Transverse colon (tissue), 4 donors: Measurements from ENCODE around the gene DHRS3. TPM values are rescaled to one million over a fixed set of nuclear protein-coding genes. Genes with fewer than 3 reads are reported as not detected.

Source experiments
- DNase-seq: peaks from one replicate; pipeline ENCODE4 v3.0.0-alpha.2; 2019
- H3K27ac ChIP-seq, 4 donors: fragments of 200-600 bp; sonication (generic); 2 replicates each; pipeline ENCODE4 v1.5.1; 2016 to 2018; ENCODE audit warnings: inconsistent platforms in 4 of 4
- H3K27me3 ChIP-seq: fragments of 200-600 bp; sonication (generic); 2 replicates; pipeline ENCODE4 v1.5.1; 2017; ENCODE audit warnings: inconsistent platforms
- H3K36me3 ChIP-seq, 4 donors: fragments of 200-600 bp; sonication (generic); 2 replicates each; pipeline ENCODE4 v1.5.1; 2017 to 2019; ENCODE audit warnings: inconsistent platforms in 4 of 4
- H3K4me1 ChIP-seq, 4 donors: fragments of 200-600 bp; sonication (generic); 2 replicates each; pipeline ENCODE4 v1.5.1; 2017 to 2020; ENCODE audit warnings: inconsistent platforms in 4 of 4
- H3K4me3 ChIP-seq, 4 donors: fragments of 200-600 bp; sonication (generic); 1 replicate in 1 of 4; 2 replicates in 3 of 4; pipeline versions ENCODE4 v1.5.1 to v1.6.1; 2017 to 2019; ENCODE audit warnings: inconsistent platforms in 4 of 4
- H3K9me3 ChIP-seq, 2 donors: fragments of 200-600 bp; sonication (generic); 2 replicates each; pipeline ENCODE4 v1.5.1; 2017 to 2019; ENCODE audit warnings: inconsistent platforms in 2 of 2
- CTCF ChIP-seq, 5 experiments: fragments of 200-600 bp in 3 of 5; fragments of 450-650 bp in 2 of 5; sonication (generic) in 3 of 5; IDR thresholded peaks; 1 replicate in 2 of 5; 2 replicates in 3 of 5; pipeline ENCODE4 v1.5.1; 2016 to 2017; ENCODE audit warnings: antibody characterized with exemption in 5 of 5, inconsistent platforms in 3 of 5, mild to moderate bottlenecking in 2 of 5, moderate library complexity in 1 of 5
- EP300 ChIP-seq: sonication (generic); formaldehyde crosslinking; IDR thresholded peaks from one replicate; pipeline ENCODE4 v1.6.1; 2017; ENCODE audit warnings: antibody characterized with exemption, low read depth
- POLR2A ChIP-seq: fragments of 450-650 bp; IDR thresholded peaks from one replicate; pipeline ENCODE4 v1.6.1; 2016; ENCODE audit warnings: antibody characterized with exemption, mild to moderate bottlenecking, moderate library complexity
- POLR2AphosphoS5 ChIP-seq, 3 donors: sonication (generic); formaldehyde crosslinking; IDR thresholded peaks; one replicate each; pipeline ENCODE4 v1.6.1; 2016; ENCODE audit warnings: antibody characterized with exemption in 3 of 3
- WGBS, 2 donors: methylation state at CpG; one replicate each; pipeline ENCODE4 v1.1.5; 2018; ENCODE audit warnings: low coverage in 1 of 2; 5-methylcytosine and 5-hydroxymethylcytosine counted together
- in situ Hi-C, 4 donors: fragments of 200-750 bp; cut with MboI; loops; one replicate each; pipeline versions ENCODE4 v1.15.0 to v1.15.1; 2017; ENCODE audit warnings: low sequenced_read_pairs in 3 of 4, low pct_ligation_motif_present in 1 of 4, low pct_unique_long_range_greater_than_20kb in 1 of 4
- intact Hi-C: fragments of 100-400 bp; cut with DNase I; formaldehyde crosslinking; loops from one replicate; pipeline ENCODE4 v1.15.1; 2023; ENCODE audit warnings: low total_unique reads
- total RNA-seq, 4 donors: library from RNA; depleted of rRNA; stranded (reverse); fragments of >200 nt; gene quantifications; one replicate each; pipeline ENCODE4 v1.1.0, GENCODE V29; 2016

Gene DHRS3
- total RNA-seq, 4 donors from 2014 or later: 55.3 to 122 (median 103) TPM

- H3K4me3 ChIP-seq: no peak overlapping the region
- no peaks in the 10 kb centered on the region for H3K27me3 ChIP-seq
- no peaks in the 10 kb centered on the region for H3K36me3 ChIP-seq
- no peaks in the 10 kb centered on the region for H3K9me3 ChIP-seq
- intact Hi-C loops: no loop called here
- DNase-seq: no peak
- peak overlapping the region; percentile 48 to 91 (median 88) for H3K27ac ChIP-seq
- in situ Hi-C loops: no loop called here
- H3K4me1 ChIP-seq: peaks cover 19 to 36% (median 23%) of the 10 kb centered on the region in 4 donors
- TF ChIP-seq CTCF (IDR thresholded peaks at IDR 0.05): no peak
- TF ChIP-seq EP300: no peak
- TF ChIP-seq POLR2A: no peak
- no peak for TF ChIP-seq POLR2AphosphoS5 (IDR thresholded peaks at IDR 0.05)
- 81 to 85% methylated on average over 9 to 13 of the region's 16 CpGs for WGBS, 2 donors
These were observed 64.8 kb downstream of the DHRS3 start for GRCh38 chr1:12552951-12553921.

- no peak for DNase-seq
- in situ Hi-C loops: no loop called here
- TF ChIP-seq POLR2AphosphoS5 (IDR thresholded peaks at IDR 0.05) (no peak), POLR2A (no peak), EP300 (no peak), CTCF (IDR thresholded peaks at IDR 0.05) (no peak)
These were observed 65.7 kb downstream of the DHRS3 start for GRCh38 chr1:12552111-12552888.

GRCh38 chr1:12551584-12551983 is 66.4 kb downstream of the DHRS3 start:
- TF ChIP-seq CTCF (IDR thresholded peaks at IDR 0.05) (no peak), POLR2A (no peak), POLR2AphosphoS5 (IDR thresholded peaks at IDR 0.05) (no peak), EP300 (no peak)
- H3K4me1 ChIP-seq: peaks cover 13 to 31% (median 20%) of the 10 kb centered on the region in 4 donors
- H3K9me3 ChIP-seq: no peaks in the 10 kb centered on the region
- H3K4me3 ChIP-seq: no peak overlapping the region
- in situ Hi-C loops (no loop called here), intact Hi-C loops (no loop called here)
- peak overlapping the region in 3 of 4 donors; percentile 39 to 91 (median 90) for H3K27ac ChIP-seq
- H3K27me3 ChIP-seq: no peaks in the 10 kb centered on the region
- no peak for DNase-seq
- H3K36me3 ChIP-seq: no peaks in the 10 kb centered on the region

More at GRCh38 chr1:12552111-12552888, 65.7 kb downstream of the DHRS3 start:
- WGBS, 2 donors: 40 to 83% methylated on average over 1 to 21 of the region's 27 CpGs
- peaks cover 19 to 37% (median 23%) of the 10 kb centered on the region in 4 donors for H3K4me1 ChIP-seq
- intact Hi-C loops: no loop called here
- H3K36me3 ChIP-seq: no peaks in the 10 kb centered on the region
- H3K9me3 ChIP-seq: no peaks in the 10 kb centered on the region
- H3K27me3 ChIP-seq: no peaks in the 10 kb centered on the region
- no peak overlapping the region for H3K4me3 ChIP-seq
- peak overlapping the region; percentile 39 to 91 (median 88) for H3K27ac ChIP-seq
